Epithelial cell of prostate (primary cell): ENCODE results near the gene TOMM20.
"Not testable (repeated sequence)": the region's sequence is repeated elsewhere in the genome, so short reads cannot be mapped to it uniquely, and the experiment has no call there.

Source experiments
- DNase-seq: peaks from one replicate; pipeline ENCODE4 v3.0.0-alpha.2; 2011; ENCODE audit warnings: low read depth, low spot score
- H3K27ac ChIP-seq: fragments of 450-650 bp; 2 replicates; pipeline ENCODE4 v1.5.1; 2017; ENCODE audit warnings: mild to moderate bottlenecking

The TOMM20 gene

GRCh38 chr1:235085411-235086117 is 43.1 kb downstream of the TOMM20 start:
- not testable (repeated sequence) for H3K27ac ChIP-seq, DNase-seq

DNA sequence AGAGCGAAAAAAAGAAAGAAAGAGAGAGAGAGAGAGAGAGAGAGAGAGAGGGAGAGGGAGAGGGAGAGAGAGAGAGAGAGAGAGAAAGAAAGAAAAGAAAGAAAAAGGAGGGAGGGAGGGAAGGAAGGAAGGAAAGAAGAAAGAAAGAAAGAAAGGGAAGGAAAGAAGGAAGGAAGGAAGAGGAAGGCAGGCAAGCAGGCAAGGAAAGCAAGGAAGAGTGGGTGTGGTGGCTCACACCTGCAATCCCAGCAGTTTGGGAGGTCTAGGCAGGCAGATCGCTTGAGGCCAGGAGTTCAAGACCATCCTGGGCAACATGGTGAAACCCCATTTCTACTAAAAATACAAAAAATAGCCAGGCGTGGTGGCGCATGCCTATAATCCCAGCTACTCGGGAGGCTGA is 47.8 kb downstream of the TOMM20 start:
- not testable (repeated sequence) for H3K27ac ChIP-seq, DNase-seq

DNA sequence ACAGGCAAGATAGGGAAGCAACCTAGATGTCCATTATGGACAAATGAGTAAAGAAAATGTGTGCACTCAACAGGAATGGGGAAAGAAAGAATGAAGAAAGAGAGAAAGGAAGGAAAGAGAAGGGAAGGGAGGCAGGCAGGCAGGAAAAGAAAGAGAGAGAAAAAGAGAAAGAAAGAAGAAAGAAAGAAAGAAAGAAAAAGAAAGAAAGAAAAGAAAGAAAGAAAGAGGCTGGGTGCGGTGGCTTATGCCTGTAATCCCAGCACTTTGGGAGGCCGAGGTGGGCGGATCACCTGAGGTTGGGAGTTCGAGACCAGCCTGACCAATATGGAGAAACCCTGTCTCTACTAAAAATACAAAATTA is 48.4 kb downstream of the TOMM20 start:
- not testable (repeated sequence) for DNase-seq
- H3K27ac ChIP-seq, result peak overlapping the region; percentile 87

DNA sequence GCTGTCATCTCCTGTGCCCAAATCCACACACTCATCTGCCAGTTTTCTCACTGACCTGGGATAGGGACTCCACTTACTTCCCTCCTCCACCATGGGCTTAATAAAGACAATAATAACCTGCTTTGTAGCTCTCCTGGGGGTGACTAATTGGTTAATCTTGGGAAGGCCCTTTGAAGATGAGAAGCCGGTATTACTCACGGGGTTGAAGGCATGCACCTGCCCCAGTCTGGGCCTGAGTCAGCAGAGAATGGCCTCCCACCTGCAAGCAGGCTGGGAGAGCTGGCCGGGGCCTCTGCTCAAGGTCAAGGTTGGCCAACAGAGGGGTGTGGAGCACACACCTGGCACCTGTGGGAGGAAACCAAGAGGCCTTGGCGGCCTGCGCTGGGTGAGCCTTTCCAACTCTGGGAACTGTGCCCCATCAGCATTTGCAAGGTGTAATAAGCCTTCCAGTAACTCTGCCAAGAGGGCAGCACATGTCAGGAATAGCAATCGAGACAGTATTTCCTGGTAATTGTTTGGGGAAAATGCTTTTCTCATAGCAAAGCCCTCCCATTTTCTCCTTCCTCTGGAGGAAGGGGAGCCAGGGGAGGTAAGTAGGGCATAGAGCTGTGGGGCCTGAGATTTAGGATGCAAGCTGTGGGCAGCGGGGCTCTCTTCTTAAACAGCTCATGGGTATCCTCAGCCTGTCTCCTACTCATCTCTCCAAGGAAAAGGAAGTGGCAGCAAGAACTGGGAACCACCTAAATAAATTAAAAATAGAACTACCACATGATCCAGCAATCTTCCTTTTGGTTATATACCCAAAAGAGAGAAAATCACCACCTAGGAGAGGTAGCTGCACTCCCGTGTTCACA is 49.0 kb downstream of the TOMM20 start:
- peak; percentile 99 for DNase-seq
- H3K27ac ChIP-seq, result peak overlapping the region; percentile 87

DNA sequence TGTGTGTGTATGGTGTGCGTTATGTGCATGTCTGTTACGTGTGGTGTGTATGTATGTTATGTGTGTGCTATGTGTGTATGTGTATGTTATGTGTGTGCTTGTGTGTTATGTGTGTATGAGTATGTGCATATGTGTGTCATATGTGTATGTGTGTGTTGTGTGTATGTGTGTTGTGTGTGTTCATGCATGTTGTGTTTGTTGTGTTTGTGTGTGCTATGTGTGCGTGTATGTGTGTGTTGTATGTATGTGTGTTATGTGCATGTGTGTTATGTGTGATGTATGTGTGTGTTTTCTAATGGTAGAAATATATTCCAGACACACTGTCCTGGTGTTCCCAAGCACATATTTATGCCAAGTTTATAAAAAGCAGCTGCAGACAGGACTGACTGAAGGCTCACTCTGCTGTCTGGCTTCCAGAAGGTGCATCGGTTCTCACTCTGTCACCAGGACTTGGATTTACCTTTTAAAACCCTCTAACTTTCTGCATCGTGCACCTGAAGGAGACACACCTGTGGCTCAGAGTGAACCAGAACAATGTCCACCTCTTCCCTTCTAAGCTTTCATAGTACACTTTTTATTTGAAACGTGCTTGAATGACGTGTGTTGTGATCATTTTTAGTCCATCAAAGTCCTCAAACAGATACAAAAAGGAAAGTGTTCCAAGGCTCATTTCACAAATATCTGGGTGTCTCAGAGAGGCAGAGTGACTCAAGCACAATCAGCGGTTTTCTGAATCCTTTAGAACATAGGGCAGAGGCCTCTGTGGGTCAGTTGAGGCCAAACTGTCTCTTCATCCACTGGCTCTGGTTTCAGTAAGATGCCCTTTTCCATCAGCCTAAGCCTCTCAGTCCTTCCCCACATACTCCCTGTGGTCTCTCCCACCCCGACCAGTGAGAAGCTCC is 49.9 kb downstream of the TOMM20 start:
- peak overlapping the region; percentile 87 for H3K27ac ChIP-seq
- no peak for DNase-seq

DNA sequence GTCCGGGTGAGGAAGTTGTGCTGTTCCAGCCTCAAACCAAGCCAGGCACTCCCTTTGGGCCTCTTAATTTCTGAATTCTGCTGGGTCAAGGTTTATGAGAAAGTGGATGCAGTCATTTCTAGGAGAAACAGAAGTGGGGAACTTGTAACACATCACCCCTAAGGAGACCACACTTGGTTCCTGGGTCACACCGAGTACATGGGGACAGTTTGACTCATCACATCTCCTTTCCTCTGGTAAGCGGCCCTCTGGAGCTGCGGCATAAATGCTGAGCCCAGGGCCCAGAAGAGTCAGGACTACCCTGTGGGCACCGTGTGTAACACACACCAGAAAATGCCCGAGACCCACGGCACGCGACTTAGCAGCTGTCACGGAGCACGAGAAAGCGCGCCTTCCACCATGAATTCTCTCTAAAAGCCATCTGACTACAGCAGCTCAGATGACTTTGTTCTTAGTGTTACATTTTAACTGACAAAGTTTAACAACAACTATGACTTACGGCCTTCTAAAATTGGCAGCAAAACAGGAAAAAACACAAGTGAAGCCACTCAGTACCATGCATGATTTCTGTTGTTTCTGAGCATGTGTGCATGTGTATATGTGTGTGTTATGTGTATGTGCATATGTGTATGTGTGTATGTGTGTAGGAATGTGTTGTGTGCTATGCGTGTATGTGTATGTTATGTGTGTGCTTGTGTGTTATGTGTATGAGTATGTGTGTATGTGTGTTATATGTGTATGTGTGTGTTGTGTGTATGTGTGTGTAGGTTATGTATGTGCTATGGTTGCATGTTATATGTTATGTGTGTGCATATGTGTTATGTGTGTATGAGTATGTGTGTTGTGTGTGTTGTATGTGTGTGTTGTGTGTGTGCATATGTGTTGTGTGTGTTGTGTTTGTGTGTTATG is 50.8 kb downstream of the TOMM20 start:
- no peak overlapping the region for H3K27ac ChIP-seq
- no peak for DNase-seq

DNA sequence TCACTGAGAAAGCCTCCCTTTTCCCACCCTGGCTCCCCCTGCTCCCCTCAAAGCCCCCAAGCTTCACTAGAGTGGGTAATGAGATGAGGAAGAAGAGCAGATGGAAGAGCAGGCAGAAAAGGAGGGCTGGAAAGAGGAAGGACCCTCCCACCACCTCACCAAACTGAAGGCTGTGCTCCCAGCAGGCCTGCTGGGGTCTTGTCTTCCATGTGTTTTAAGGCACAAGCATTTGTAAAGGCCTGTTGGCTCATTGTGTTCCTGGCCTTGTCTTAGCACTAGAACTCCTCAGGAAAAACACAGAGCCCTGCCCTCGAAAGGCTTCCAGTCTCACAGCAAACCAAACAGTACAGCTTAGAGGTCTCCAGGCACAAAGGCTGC is 51.5 kb downstream of the TOMM20 start:
- no peak for DNase-seq
- H3K27ac ChIP-seq, result no peak overlapping the region

GRCh38 chr1:235076504-235077162 is 52.0 kb downstream of the TOMM20 start:
- peak overlapping the region; percentile 89 for H3K27ac ChIP-seq
- no peak for DNase-seq

DNA sequence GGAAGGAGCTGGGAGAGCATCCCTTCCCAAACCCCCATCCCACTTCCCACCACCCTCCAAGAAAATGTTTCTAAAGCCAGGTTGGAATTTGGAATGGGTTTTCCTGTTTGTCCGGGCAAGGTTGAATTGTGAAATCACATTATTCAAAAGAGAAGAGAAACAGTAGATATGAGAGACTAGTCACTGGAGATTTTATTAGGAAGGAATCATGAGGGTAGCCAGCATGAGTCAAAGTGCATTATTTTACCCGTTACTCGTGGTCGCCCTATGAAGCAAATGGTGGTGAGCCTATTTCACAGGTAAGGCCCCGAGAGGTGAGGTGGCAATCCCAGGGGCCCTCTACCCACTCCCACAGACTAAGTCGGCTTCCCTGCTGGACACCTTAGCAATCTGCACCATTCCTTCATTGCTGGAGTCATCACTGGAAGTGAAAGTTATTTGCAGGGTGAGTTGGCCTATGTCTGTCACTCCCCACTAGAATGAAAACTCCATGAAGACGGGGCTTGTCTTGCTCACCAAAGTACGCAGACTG is 52.8 kb downstream of the TOMM20 start:
- peak overlapping the region; percentile 89 for H3K27ac ChIP-seq
- DNase-seq, result no peak

GRCh38 chr1:235075048-235075776 is 53.4 kb downstream of the TOMM20 start:
- DNase-seq, result no peak
- peak overlapping the region; percentile 89 for H3K27ac ChIP-seq

GRCh38 chr1:235074523-235075047 is 54.1 kb downstream of the TOMM20 start:
- H3K27ac ChIP-seq, result peak overlapping the region; percentile 89
- no peak for DNase-seq

- no peak for DNase-seq
- peak overlapping the region; percentile 89 for H3K27ac ChIP-seq
Measured at GRCh38 chr1:235073968-235074522, 54.6 kb downstream of the TOMM20 start.

DNA sequence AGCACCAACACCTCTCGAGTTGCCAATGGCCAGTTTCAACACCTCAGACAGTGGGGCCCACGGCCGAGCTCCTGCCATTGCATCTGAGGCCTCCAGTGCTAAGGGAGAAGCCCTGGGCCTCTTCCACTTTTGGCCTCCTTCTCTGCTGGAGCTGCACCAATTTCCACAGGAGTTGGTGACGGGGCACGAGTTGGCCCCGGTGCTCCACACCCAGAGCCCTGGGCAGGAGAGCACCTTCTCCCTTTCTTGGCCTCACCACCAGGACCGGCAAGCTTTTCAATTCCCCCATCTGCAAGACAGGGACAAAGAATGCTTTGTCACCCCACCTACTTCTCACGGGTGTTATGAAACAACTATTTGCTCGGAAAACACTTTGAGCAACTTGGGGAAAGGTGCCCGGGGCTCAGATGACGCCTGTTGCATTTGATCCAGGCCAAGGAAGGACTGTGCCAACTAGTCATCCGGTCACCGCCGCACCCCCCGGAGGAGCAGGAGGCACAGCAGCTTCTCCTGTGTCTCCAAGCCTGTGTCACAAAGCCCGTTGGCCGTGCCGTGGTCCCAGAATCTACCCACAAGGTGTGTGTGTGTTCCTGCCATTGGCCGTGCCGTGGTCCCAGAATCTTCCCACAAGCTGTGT is 55.2 kb downstream of the TOMM20 start:
- peak; percentile 99 for DNase-seq
- peak overlapping the region; percentile 89 for H3K27ac ChIP-seq

DNA sequence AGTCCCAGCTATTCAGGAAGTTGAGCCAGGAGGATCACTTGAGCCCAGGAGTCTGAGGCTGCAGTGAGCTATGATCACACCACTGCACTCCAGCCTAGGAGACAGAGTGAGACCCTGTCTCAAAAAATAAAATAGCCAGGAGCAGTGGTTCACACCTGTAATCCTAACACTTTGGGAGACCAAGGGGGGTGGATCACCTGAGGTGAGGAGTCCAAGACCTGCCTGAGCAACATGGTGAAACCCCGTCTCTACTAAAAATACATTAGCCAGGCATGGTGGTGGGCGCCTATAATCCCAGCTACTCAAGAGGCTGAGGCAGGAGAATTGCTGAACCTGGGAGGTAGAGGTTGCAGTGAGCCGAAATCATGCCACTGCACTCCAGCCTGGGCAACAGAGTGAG is 56.1 kb downstream of the TOMM20 start:
- peak overlapping the region; percentile 89 for H3K27ac ChIP-seq
- not testable (repeated sequence) for DNase-seq

- DNase-seq, result no peak
- peak overlapping the region; percentile 89 for H3K27ac ChIP-seq
Measured at GRCh38 chr1:235072096-235072495, 56.5 kb downstream of the TOMM20 start.

DNA sequence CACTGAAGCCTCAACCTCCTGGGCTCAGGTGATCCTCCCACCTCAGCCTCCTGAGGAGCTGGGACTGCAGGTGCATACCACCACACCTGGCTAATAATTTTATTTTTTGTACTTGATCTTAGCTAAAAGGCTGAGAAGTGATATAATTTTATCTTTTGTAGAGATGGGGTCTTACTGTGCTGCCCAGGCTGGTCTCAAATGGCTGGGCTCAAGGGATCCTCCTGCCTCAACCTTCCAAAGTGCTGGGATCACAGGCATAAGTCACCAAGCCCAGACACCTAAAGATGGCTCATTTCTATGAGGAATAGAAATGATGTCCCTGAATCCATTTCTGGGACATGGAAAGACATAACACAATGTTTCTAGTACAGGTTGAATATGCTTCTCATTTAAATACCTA is 57.8 kb downstream of the TOMM20 start:
- no peak for DNase-seq
- H3K27ac ChIP-seq, result peak overlapping the region; percentile 98
